Fibroblast of the conjunctiva (primary cell): ENCODE results near the gene CAMK2A.
"Not testable (repeated sequence)": the region's sequence is repeated elsewhere in the genome, so short reads cannot be mapped to it uniquely, and the experiment has no call there.

Experiments used
- DNase-seq: peaks from one replicate; pipeline ENCODE4 v3.0.0-alpha.2; 2010; ENCODE audit warnings: low read depth

CAMK2A gene

GRCh38 chr5:150234576-150235499 is 54.7 kb downstream of the CAMK2A start:
- DNase-seq, result no peak

DNA sequence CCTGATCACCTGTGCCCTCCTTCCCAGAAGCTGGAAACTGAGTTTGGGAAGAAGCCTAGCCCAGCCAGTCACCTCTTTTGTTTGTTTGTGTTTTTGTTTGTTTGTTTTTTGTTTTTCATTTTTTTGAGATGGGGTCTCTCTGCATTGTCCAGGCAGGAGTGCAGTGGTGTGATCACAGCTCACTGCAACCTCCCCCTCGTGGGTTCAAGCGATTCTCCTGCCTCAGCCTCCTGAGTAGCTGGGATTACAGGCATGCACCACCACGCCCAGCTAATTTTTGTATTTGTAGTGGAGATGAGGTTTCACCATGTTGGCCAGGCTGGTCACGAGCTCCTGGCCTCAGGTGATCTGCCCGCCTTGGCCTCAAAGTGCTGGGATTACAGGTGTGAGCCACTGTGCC is 55.9 kb downstream of the CAMK2A start:
- DNase-seq, result not testable (repeated sequence)

GRCh38 chr5:150230842-150231241 is 58.7 kb downstream of the CAMK2A start:
- DNase-seq, result no peak

DNA sequence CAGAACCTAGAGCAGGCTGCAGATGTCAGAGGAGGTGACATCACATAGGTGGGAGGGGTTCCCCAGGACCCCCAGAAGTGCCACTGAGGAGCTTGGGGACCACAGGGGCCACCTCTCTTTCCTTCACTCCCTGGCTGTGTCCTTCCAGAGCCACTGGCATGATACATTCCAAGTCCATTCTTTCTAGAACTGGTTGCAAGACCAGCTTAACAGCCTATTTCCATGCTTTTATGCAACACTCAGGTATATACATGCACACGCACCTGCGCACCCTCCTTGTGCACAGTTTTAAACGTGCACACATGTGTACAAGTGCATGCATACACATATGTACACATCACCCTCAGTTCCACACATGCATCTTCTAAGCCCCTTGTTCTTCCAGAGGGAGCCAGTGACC is 60.0 kb downstream of the CAMK2A start:
- no peak for DNase-seq

- no peak for DNase-seq
Measured at GRCh38 chr5:150227606-150228273, 61.8 kb downstream of the CAMK2A start.

- no peak for DNase-seq
Measured at GRCh38 chr5:150227036-150227435, 62.5 kb downstream of the CAMK2A start.

DNA sequence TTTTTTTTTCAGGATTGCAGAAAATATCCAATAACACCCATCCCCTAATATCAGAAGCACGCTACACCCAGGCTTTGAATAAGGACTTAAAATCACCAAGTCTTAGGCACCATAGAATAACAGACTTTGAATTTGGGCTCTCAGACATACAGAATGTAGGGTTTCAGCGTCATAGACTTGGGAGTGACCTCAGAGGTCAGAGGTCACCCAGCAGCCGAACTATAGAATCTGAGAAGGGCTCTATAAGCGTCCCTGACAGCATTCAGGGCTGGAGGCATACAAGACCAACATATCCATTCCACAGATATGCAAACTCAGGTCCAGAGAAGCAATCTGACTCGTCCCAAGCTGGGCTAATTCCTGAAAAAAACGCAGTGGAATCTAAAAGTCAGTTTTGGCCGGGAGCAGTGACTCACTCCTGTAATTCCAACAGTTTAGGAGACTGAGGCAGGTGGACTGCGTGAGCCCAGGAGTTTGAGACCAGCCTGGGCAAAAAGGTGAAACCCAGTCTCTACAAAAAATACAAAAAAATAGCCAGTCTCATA is 65.0 kb downstream of the CAMK2A start:
- no peak for DNase-seq

GRCh38 chr5:150223474-150223873 is 66.1 kb downstream of the CAMK2A start:
- DNase-seq, result no peak

GRCh38 chr5:150222906-150223305 is 66.7 kb downstream of the CAMK2A start:
- DNase-seq, result no peak

GRCh38 chr5:150221471-150221870 is 68.1 kb downstream of the CAMK2A start:
- no peak for DNase-seq

DNA sequence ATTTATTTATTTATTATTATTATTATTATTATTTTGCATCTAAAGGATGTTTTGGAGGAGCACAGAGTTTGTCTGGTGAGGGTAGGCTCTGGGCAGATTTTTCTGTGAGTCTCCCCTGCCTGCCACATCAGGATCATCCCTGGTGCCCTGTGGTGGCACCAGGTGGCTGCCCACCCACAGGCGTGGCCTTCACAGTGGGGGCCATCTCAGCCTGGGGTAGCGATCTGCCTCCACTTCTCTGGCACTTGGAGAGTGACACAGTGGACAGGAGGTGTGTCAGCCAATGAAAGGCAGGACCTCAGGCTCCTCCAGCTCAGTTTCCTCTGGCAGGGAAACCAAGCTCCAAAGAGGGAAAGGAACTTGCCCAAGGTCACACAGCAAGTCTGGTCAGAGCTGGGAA is 69.7 kb downstream of the CAMK2A start:
- DNase-seq, result no peak

DNA sequence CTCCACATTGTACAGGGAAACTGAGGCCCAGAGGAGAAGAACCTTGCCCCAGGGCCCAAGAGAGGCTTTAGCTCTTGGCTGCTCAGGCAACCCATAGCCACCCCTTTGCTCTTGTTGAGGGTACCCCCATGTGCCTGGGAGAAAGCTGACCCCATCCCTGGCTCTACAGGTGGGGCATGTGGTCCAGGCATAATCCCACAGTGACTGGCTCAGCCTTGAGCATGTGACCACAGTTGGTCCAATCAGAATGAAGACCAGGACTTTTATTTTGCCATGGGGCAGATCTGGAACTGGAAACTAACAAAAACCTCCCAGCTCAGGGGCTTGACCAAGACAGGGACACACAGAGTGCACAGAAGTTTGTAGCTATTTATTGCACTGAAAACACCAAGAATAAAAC is 70.4 kb downstream of the CAMK2A start:
- DNase-seq, result no peak

- DNase-seq, result no peak
Measured at GRCh38 chr5:150218693-150219035, 70.9 kb downstream of the CAMK2A start.

- peak; percentile 81 for DNase-seq
Measured at GRCh38 chr5:150217873-150218692, 71.5 kb downstream of the CAMK2A start.

- no peak for DNase-seq
Measured at GRCh38 chr5:150217038-150217437, 72.5 kb downstream of the CAMK2A start.

GRCh38 chr5:150215979-150216944 is 73.3 kb downstream of the CAMK2A start:
- no peak for DNase-seq

DNA sequence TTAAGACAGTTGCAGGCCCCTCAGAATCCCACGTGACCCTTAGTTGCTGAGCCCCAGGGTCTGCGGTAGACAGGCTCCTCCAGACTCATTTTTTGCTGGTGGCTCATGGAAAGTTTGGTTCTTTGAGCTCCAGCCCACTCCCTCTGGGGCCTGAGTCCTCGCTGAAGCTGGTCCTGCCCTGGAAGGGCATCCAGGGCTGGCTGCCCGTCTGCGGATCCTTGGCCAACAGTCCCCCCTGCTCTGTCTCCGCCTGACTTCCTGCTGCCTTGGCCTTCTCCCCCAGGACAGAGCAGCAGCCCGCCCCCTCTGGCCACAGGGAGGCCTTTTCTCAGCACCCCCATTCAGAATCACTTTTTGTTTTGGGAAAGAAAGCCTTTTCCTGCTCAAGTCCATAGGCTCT is 75.3 kb downstream of the CAMK2A start:
- DNase-seq, result peak; percentile 40

GRCh38 chr5:150213530-150213929 is 76.0 kb downstream of the CAMK2A start:
- DNase-seq, result peak; percentile 69

DNA sequence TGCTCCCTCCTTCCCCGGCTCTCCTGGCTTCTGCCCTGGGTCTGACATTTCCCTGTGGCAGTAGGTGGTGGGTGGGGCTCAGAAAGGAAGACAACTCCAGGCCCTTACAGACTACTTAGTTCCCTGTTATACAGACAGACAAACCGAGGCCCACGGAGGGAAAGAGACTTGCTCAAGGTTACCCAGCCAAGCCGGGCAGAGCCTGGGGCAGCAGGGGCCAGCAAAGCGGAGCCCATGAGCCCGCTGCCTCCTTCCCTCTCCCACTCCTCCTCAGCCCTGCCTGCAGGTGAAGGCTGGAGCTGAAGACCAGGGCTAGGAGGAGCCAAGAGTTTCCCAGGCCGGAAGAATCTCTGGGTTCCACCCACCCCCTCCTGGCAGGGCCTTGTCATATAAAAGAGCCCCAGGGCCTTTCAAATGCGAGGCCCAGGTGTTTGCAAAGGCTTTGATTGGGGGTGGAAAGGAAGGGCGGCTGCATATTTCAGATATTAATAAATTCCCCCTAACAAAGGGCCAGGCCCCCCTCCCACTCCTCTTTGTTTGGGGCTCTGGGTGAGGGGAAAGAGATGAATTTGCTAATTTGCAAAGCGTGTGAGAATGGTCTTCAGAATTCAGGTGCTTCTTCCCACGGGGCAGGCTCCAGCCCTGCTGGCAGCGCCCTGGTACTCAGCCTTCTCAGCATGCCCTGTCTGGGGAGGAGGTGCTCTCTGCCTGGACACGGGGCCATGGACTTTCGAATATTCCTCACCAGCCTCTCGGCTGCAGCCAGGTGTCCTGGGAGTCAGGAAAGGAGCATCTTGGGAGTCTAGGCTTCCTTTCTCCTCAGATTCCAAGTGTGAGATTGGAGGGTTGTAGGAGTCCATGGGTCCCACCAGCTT is 78.2 kb downstream of the CAMK2A start:
- no peak for DNase-seq

- DNase-seq, result no peak
Measured at GRCh38 chr5:150210644-150211043, 78.9 kb downstream of the CAMK2A start.
